Hepatocyte (in vitro differentiated cells): ENCODE data around the gene TRPT1. TPM values are rescaled to one million over a fixed set of nuclear protein-coding genes. Genes with fewer than 3 reads are reported as not detected.
A peak's percentile ranks its signal among the peaks of the same experiment; 100 is the strongest.

ENCODE experiments used
- DNase-seq: peaks from one replicate; pipeline ENCODE4 v3.0.0-alpha.2; 2016; ENCODE audit warnings: low spot score
- H2AFZ ChIP-seq: fragments of 200-600 bp; sonication (generic); 2 replicates; pipeline ENCODE4 v1.6.0; 2016; ENCODE audit warnings: antibody characterized with exemption, mild to moderate bottlenecking
- H3K27ac ChIP-seq: fragments of 200-600 bp; sonication (generic); 2 replicates; pipeline ENCODE4 v1.5.1; 2016; ENCODE audit warnings: mild to moderate bottlenecking
- H3K27me3 ChIP-seq: fragments of 200-600 bp; sonication (generic); 2 replicates; pipeline ENCODE4 v1.6.1; 2016
- H3K36me3 ChIP-seq: fragments of 200-600 bp; sonication (generic); replicated peaks from 2 replicates; pipeline ENCODE4 v1.5.1; 2016; ENCODE audit warnings: low read depth; ENCODE audit not compliant: insufficient read depth
- H3K4me1 ChIP-seq: fragments of 200-600 bp; sonication (generic); 2 replicates; pipeline ENCODE4 v1.5.1; 2016; ENCODE audit warnings: mild to moderate bottlenecking, moderate library complexity; ENCODE audit not compliant: insufficient read depth
- H3K4me2 ChIP-seq: fragments of 200-600 bp; sonication (generic); 2 replicates; pipeline ENCODE4 v1.6.0; 2016
- H3K4me3 ChIP-seq: fragments of 200-600 bp; sonication (generic); 2 replicates; pipeline ENCODE4 v1.5.1; 2016; ENCODE audit warnings: mild to moderate bottlenecking
- H3K79me2 ChIP-seq: fragments of 200-600 bp; sonication (generic); 2 replicates; pipeline ENCODE4 v1.6.0; 2017; ENCODE audit warnings: mild to moderate bottlenecking
- H3K9me2 ChIP-seq: fragments of 200-600 bp; sonication (generic); replicated peaks from 2 replicates; pipeline ENCODE4 v1.6.0; 2017; ENCODE audit warnings: mild to moderate bottlenecking; ENCODE audit not compliant: insufficient read depth
- H3K9me3 ChIP-seq: fragments of 200-600 bp; sonication (generic); 2 replicates; pipeline ENCODE4 v1.5.1; 2016; ENCODE audit warnings: low read depth, mild to moderate bottlenecking
- H4K20me1 ChIP-seq: fragments of 200-600 bp; sonication (generic); 2 replicates; pipeline ENCODE4 v1.6.0; 2016; ENCODE audit warnings: mild to moderate bottlenecking; ENCODE audit not compliant: insufficient read depth, poor library complexity, severe bottlenecking
- EZH2 ChIP-seq: fragments of 200-600 bp; sonication (generic); IDR thresholded peaks from 2 replicates; pipeline ENCODE4 v1.6.1; 2016; ENCODE audit warnings: antibody characterized with exemption, mild to moderate bottlenecking, borderline replicate concordance
- EZH2phosphoT487 ChIP-seq: fragments of 200-600 bp; sonication (generic); IDR thresholded peaks from one replicate; pipeline ENCODE4 v1.6.1; 2018; ENCODE audit warnings: antibody characterized with exemption, mild to moderate bottlenecking, low read depth, moderate library complexity; ENCODE audit not compliant: unreplicated experiment, severe bottlenecking
- WGBS: methylation state at CpG from one replicate; pipeline ENCODE4 v1.1.6; 2016; ENCODE audit warnings: low lambda C conversion rate; ENCODE audit errors: missing lambda C conversion rate; 5-methylcytosine and 5-hydroxymethylcytosine counted together
- polyA plus RNA-seq: library from polyadenylated mRNA; unstranded; fragments of >200 nt; fragmentation: Nextera tagmentation; extraction: Ambion mirVana; gene quantifications from 2 replicates; pipeline ENCODE4 v1.2.1, GENCODE V29; 2016
- total RNA-seq: library from RNA; depleted of rRNA; stranded (reverse); fragments of >200 nt; gene quantifications from 2 replicates; pipeline ENCODE4 v1.2.3, GENCODE V29; 2014
- TF ChIP-seq, protein P1 (sequence below): fragments of 200-600 bp; sonication (generic); IDR thresholded peaks from 2 replicates; pipeline ENCODE4 v1.5.1; 2016; ENCODE audit warnings: antibody characterized with exemption, mild to moderate bottlenecking; ENCODE audit not compliant: poor library complexity

The TRPT1 gene
- total and polyA plus RNA-seq, 2 experiments from 2014 or later, result 52.8 to 55.5 TPM

DNA sequence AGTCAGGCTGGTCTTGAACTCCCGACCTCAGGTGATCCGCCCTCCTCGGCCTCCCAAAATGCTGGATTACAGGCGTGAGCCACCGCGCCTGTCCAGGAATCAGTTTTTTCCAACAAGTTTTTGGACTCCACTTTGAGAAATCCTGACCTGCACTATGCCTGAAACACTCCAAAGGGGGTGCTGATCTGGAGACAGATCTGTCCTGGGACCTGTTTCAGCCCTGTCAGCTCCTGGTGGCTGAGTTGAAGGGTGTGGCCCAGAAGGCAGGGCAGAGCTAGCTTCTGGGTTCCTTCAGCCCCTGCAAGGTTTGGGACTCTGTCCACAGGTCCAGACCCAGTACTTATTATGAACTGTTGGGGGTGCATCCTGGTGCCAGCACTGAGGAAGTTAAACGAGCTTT lies 5.6 kb upstream of the TRPT1 start:
- no peak overlapping the region for H3K4me3 ChIP-seq

DNA sequence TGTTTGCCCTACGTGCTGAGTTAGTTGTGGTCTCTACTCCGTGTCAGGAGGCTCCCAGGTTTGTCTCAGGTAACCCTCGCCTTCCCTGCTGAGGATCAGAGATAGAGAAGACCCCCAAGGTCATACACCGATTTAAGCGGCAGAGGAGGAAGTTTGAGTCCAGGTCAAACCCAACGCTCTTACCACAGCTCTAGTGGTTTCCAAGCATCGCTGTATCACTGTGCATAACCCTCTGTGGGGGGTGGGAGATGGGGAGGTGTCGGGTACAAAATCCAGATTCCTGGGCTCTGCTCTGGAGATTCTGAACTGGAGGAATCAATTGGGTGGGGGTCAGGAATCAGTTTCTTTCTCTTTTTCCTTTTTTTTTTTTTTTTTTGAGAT lies 5.0 kb upstream of the TRPT1 start:
- H3K27ac ChIP-seq, result peak overlapping the region; percentile 78
- no peak for DNase-seq
- H3K36me3 ChIP-seq, result no peaks in the 10 kb centered on the region
- peak overlapping the region; percentile 97 for H3K4me2 ChIP-seq
- H4K20me1 ChIP-seq, result peaks cover 10% of the 10 kb centered on the region
- TF ChIP-seq, protein P1, sequence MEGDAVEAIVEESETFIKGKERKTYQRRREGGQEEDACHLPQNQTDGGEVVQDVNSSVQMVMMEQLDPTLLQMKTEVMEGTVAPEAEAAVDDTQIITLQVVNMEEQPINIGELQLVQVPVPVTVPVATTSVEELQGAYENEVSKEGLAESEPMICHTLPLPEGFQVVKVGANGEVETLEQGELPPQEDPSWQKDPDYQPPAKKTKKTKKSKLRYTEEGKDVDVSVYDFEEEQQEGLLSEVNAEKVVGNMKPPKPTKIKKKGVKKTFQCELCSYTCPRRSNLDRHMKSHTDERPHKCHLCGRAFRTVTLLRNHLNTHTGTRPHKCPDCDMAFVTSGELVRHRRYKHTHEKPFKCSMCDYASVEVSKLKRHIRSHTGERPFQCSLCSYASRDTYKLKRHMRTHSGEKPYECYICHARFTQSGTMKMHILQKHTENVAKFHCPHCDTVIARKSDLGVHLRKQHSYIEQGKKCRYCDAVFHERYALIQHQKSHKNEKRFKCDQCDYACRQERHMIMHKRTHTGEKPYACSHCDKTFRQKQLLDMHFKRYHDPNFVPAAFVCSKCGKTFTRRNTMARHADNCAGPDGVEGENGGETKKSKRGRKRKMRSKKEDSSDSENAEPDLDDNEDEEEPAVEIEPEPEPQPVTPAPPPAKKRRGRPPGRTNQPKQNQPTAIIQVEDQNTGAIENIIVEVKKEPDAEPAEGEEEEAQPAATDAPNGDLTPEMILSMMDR, result no peak
- TF ChIP-seq EZH2phosphoT487, result no peak
- no peak for TF ChIP-seq EZH2
- no peaks in the 10 kb centered on the region for H3K9me2 ChIP-seq
- H3K4me3 ChIP-seq, result peak overlapping the region; percentile 68
- H3K79me2 ChIP-seq, result peaks cover 42% of the 10 kb centered on the region
- no peaks in the 10 kb centered on the region for H3K27me3 ChIP-seq
- peaks cover 14% of the 10 kb centered on the region for H3K4me1 ChIP-seq
- 8% methylated on average over 8 of the region's 8 CpGs for WGBS
- H2AFZ ChIP-seq, result peak overlapping the region; percentile 55
- H3K9me3 ChIP-seq, result no peaks in the 10 kb centered on the region

More for the DNA sequence above, 5.6 kb upstream of the TRPT1 start:
- Histone ChIP-seq H3K9me3 (no peaks in the 10 kb centered on the region), H4K20me1 (peaks cover 10% of the 10 kb centered on the region), H3K27me3 (no peaks in the 10 kb centered on the region), H3K36me3 (no peaks in the 10 kb centered on the region), H3K9me2 (no peaks in the 10 kb centered on the region), H3K4me2 (peak overlapping the region; percentile 97), H3K4me1 (peaks cover 14% of the 10 kb centered on the region), H3K27ac (no peak overlapping the region), H2AFZ (no peak overlapping the region), H3K79me2 (peaks cover 39% of the 10 kb centered on the region)
- no peak for DNase-seq
- WGBS, result 94% methylated on average over 7 of the region's 7 CpGs
- TF ChIP-seq EZH2phosphoT487, result no peak
- no peak for TF ChIP-seq EZH2
- TF ChIP-seq, protein P1, result no peak

DNA sequence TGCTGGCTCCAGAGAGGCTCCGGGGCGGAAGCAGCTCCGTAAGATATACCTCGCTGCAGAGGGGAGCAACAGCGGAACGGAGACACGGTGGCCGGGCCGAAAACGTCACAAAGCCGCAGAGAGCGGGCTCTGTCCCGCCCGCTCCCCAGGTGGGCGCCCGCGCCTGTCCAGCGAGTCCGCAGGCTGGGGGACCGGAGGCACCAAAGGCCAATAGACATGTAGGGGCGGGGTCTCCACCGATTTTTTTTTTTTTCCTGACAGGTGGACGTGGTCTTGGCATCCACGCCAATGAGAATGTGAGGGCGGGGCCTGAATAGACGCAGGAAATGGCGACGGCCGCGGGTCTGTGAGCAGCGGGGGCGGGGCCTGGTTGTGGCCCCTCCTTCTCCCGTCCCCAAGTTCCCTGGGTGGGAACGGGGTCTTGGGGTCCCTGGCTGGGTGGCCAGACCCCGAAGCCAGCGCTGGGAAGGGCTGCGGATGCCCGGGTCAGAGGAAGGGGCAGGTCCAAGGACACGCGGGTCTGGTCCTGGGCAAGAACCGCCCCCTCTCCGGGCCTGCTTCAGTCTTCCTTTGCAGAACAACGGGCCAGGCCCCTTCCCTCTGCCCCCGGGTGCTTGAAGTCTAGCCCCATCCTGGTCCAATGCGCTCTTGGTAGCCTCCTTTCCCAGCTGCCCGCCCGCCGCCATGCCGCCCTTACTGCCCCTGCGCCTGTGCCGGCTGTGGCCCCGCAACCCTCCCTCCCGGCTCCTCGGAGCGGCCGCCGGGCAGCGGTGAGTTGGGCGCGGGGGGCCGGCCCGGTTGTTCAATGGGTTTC lies 4.4 kb upstream of the TRPT1 start, which contains the start of gene DNAJC4:
Gene DNAJC4 (plus strand): TSS at position 378 of the 814 bp plus-strand sequence. CDS start 307 bp downstream, at position 685.
- peak within 1 kb of the TSS; percentile 55 for H2AFZ ChIP-seq
- TF ChIP-seq EZH2phosphoT487 (no peak), EZH2 (no peak)
- TF ChIP-seq, protein P1, result no peak
- H3K4me1 ChIP-seq, result peaks cover 15% of the 10 kb centered on the region
- H3K27me3 ChIP-seq, result no peaks in the 10 kb centered on the region
- no peaks in the 10 kb centered on the region for H3K9me2 ChIP-seq
- under 1% methylated on average over 43 of the region's 62 CpGs for WGBS
- H3K9me3 ChIP-seq, result no peaks in the 10 kb centered on the region
- peak within 1 kb of the TSS; percentile 97 for H3K4me2 ChIP-seq
- H4K20me1 ChIP-seq, result peaks cover 4% of the 10 kb centered on the region
- H3K79me2 ChIP-seq, result peaks cover 40% of the 10 kb centered on the region
- peak within 1 kb of the TSS; percentile 78 for H3K27ac ChIP-seq
- H3K4me3 ChIP-seq, result peak within 1 kb of the TSS; percentile 68
- H3K36me3 ChIP-seq, result no peaks in the 10 kb centered on the region
- peak; percentile 96 for DNase-seq
